SU-DHL-6 (cell line): ENCODE results near the gene RPS16.
A peak's percentile ranks its signal among the peaks of the same experiment; 100 is the strongest.

Experiments
- H2AFZ ChIP-seq: fragments of 200-600 bp; sonication (generic); 2 replicates; pipeline ENCODE4 v1.6.1; 2014; ENCODE audit warnings: low read depth, mild to moderate bottlenecking, moderate library complexity, mixed read lengths, antibody characterized with exemption, low read length; ENCODE audit not compliant: severe bottlenecking
- H3F3A ChIP-seq: fragments of 200-600 bp; shearing (Covaris generic); 2 replicates; pipeline ENCODE4 v1.6.0; 2016; ENCODE audit warnings: antibody characterized with exemption, mild to moderate bottlenecking; ENCODE audit not compliant: insufficient read depth
- H3K27ac ChIP-seq: fragments of 200-600 bp; sonication (generic); 2 replicates; pipeline ENCODE4 v1.5.1; 2016; ENCODE audit warnings: low read depth, mild to moderate bottlenecking, low read length, moderate library complexity, mixed read lengths
- H3K27me3 ChIP-seq: fragments of 200-600 bp; sonication (generic), shearing (Covaris generic); 2 replicates; pipeline ENCODE4 v1.6.0; 2014; ENCODE audit warnings: mild to moderate bottlenecking, low read length
- H3K36me3 ChIP-seq: fragments of 200-600 bp; sonication (generic); 2 replicates; pipeline ENCODE4 v1.6.1; 2014; ENCODE audit warnings: mild to moderate bottlenecking, low read length, mixed read lengths
- H3K4me2 ChIP-seq: fragments of 300-600, 200-600 bp; shearing (Covaris generic), sonication (generic); 2 replicates; pipeline ENCODE4 v1.6.0; 2014; ENCODE audit warnings: low read length, low read depth, mild to moderate bottlenecking; ENCODE audit not compliant: poor library complexity, severe bottlenecking
- H3K4me3 ChIP-seq: fragments of 200-600 bp; sonication (generic); 2 replicates; pipeline ENCODE4 v1.5.1; 2014; ENCODE audit warnings: antibody characterized with exemption, low read length, mild to moderate bottlenecking, mixed read lengths; ENCODE audit not compliant: insufficient read depth, poor library complexity, severe bottlenecking
- H3K79me2 ChIP-seq: fragments of 200-600 bp; sonication (generic); 2 replicates; pipeline ENCODE4 v1.6.1; 2014; ENCODE audit warnings: mild to moderate bottlenecking, low read length, moderate library complexity; ENCODE audit not compliant: insufficient read depth
- H3K9ac ChIP-seq: fragments of 200-600 bp; sonication (generic); 2 replicates; pipeline ENCODE4 v1.7.0; 2014; ENCODE audit warnings: mild to moderate bottlenecking, low read length
- H3K9me2 ChIP-seq: fragments of 200-600 bp; sonication (generic); replicated peaks from 2 replicates; pipeline ENCODE4 v1.6.1; 2014; ENCODE audit warnings: low read length; ENCODE audit not compliant: insufficient read depth
- H3K9me3 ChIP-seq: fragments of 200-600 bp; sonication (generic); 2 replicates; pipeline ENCODE4 v1.6.1; 2014; ENCODE audit warnings: low read length, mixed read lengths; ENCODE audit not compliant: insufficient read depth
- H4K20me1 ChIP-seq: fragments of 200-600 bp; sonication (generic); 2 replicates; pipeline ENCODE4 v1.6.1; 2014; ENCODE audit warnings: low read depth, mild to moderate bottlenecking, antibody characterized with exemption, low read length, moderate library complexity, mixed read lengths
- EZH2phosphoT487 ChIP-seq: fragments of 200-600 bp; sonication (generic), shearing (Covaris generic); conservative IDR thresholded peaks from 2 replicates; pipeline ENCODE4 v1.6.1; 2018; ENCODE audit warnings: mild to moderate bottlenecking, antibody characterized with exemption, low read length, moderate library complexity, mixed read lengths
- TF ChIP-seq, protein P1 (sequence below): fragments of 200-600 bp; sonication (generic); IDR thresholded peaks from one replicate; pipeline ENCODE4 v1.5.1; 2017; ENCODE audit warnings: antibody characterized with exemption, mild to moderate bottlenecking, low read length, moderate library complexity; ENCODE audit not compliant: insufficient read depth, poor library complexity, severe bottlenecking

The RPS16 gene

DNA sequence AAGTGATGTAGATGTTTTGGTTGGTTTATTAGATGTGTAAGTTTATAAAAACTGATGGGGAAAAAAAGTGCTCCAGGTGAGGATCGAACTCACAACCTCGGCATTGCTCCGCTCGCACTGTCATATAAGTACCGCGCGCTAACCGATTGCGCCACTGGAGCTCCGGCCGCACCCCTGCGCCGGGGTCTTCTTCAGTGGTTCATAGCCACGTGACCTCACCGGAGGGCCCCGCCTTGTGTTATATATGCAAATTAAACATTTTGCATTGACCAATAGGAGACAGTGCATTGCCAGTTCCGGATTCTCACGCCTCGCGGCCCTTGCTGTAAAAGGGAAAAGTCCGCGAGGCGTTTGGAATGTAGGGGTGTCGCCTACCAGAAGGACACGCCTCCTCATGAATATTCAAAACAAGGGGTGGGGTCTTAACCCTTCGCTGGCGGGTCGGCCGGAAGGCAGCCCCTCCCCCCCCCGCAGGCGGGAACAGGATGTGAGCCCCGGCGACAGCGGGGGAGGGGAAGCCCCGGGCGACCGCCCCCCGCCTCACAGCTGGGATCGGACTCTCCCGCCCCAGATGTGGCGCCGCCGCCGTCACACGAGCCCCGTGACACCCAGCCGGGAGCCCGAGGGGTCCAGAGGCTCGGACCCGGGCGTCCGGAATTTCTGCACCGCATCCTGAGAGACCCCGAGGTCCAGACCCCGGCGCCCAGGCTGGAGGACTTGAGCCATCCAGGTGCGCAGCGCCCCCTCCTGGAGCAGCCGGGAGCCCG is 23.5 kb downstream of the RPS16 start, which contains the start of gene PLEKHG2:
Gene PLEKHG2 (plus strand): TSS at position 570 of the 767 bp plus-strand sequence. CDS start 1,418 bp downstream, outside the sequence.
- peak within 1 kb of the TSS; percentile 98 for H3K27ac ChIP-seq
- no peak for TF ChIP-seq EZH2phosphoT487
- TF ChIP-seq, protein P1, sequence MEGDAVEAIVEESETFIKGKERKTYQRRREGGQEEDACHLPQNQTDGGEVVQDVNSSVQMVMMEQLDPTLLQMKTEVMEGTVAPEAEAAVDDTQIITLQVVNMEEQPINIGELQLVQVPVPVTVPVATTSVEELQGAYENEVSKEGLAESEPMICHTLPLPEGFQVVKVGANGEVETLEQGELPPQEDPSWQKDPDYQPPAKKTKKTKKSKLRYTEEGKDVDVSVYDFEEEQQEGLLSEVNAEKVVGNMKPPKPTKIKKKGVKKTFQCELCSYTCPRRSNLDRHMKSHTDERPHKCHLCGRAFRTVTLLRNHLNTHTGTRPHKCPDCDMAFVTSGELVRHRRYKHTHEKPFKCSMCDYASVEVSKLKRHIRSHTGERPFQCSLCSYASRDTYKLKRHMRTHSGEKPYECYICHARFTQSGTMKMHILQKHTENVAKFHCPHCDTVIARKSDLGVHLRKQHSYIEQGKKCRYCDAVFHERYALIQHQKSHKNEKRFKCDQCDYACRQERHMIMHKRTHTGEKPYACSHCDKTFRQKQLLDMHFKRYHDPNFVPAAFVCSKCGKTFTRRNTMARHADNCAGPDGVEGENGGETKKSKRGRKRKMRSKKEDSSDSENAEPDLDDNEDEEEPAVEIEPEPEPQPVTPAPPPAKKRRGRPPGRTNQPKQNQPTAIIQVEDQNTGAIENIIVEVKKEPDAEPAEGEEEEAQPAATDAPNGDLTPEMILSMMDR, result peak; percentile 92
- H3K79me2 ChIP-seq, result peaks cover 27% of the 10 kb centered on the region
- H3K4me3 ChIP-seq, result peak within 1 kb of the TSS; percentile 100
- H3K9me2 ChIP-seq, result no peaks in the 10 kb centered on the region
- peaks cover 40% of the 10 kb centered on the region for H3F3A ChIP-seq
- H4K20me1 ChIP-seq, result no peaks in the 10 kb centered on the region
- H3K4me2 ChIP-seq, result peak within 1 kb of the TSS; percentile 97
- H3K9me3 ChIP-seq, result no peaks in the 10 kb centered on the region
- no peaks in the 10 kb centered on the region for H3K27me3 ChIP-seq
- peak within 1 kb of the TSS; percentile 100 for H3K9ac ChIP-seq
- peak within 1 kb of the TSS; percentile 73 for H2AFZ ChIP-seq
- H3K36me3 ChIP-seq, result no peaks in the 10 kb centered on the region

DNA sequence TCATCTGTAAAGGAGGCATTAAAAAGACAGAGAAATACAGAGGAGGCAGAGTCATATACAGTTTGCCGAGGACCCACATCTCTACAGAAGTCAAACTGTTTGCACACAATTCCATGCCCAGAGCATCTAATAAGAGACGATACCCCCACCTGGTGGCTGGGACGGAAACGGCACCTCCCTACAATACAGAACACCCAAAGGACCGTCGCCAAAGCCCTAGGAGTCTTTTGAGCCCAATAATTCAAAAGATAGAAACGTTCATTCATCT is 24.0 kb downstream of the RPS16 start:
- TF ChIP-seq EZH2phosphoT487, result no peak
- TF ChIP-seq, protein P1, result peak; percentile 78
- Histone ChIP-seq H3K36me3 (no peaks in the 10 kb centered on the region), H3K4me2 (peak overlapping the region; percentile 97), H2AFZ (no peak overlapping the region), H3F3A (peaks cover 45% of the 10 kb centered on the region), H3K9me3 (no peaks in the 10 kb centered on the region), H3K79me2 (peaks cover 29% of the 10 kb centered on the region), H3K27ac (peak overlapping the region; percentile 98), H3K9me2 (no peaks in the 10 kb centered on the region), H3K27me3 (no peaks in the 10 kb centered on the region), H4K20me1 (no peaks in the 10 kb centered on the region), H3K4me3 (peak overlapping the region; percentile 41), H3K9ac (peak overlapping the region; percentile 94)

DNA sequence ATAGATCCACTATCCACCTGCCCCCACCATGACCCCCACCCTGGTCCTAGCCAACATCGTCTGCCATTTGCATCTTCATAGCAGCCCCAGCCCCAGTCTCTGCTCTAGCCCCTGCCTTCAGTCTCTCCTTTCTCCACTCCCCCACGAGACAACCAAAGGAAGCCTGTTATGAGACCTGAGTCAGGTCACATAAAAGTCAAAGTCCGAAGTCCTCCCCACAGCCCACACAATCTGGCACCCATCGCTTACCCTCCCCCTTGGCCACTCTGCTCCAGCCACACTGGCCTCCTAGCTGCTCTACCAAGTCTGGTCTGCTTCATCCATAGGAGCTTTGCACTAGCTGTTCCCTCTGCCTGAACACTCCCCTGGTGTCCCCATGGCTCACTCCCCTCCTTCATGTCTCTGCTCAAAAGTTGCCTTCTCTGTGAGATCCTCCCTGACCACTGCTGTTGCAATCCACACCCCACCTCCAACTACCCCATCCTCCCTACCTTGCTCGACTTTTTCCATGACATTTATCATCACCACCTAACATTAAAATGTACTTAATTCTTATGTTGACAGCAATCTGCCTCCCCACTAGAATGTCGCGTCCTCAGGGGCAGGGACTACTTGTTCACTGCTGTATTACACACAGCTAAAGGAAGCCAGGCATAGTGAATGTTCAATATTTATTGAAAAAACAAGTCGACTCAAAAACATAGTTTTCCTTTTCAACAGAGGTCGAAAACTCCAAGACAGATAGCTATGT is 24.5 kb downstream of the RPS16 start:
- Histone ChIP-seq H2AFZ (no peak overlapping the region), H4K20me1 (no peaks in the 10 kb centered on the region), H3K4me2 (peak overlapping the region; percentile 97), H3F3A (peaks cover 46% of the 10 kb centered on the region), H3K27me3 (no peaks in the 10 kb centered on the region), H3K4me3 (peak overlapping the region; percentile 41), H3K27ac (peak overlapping the region; percentile 98), H3K9me2 (no peaks in the 10 kb centered on the region), H3K9me3 (no peaks in the 10 kb centered on the region), H3K79me2 (peaks cover 29% of the 10 kb centered on the region), H3K9ac (peak overlapping the region; percentile 94), H3K36me3 (no peaks in the 10 kb centered on the region)
- no peak for TF ChIP-seq EZH2phosphoT487
- TF ChIP-seq, protein P1, result no peak
